ENCODE measurements around the gene UNC13C. TPM values are rescaled to one million over a fixed set of nuclear protein-coding genes. Genes with fewer than 3 reads are reported as not detected.
A peak's percentile ranks its signal among the peaks of the same experiment; 100 is the strongest.

Gene UNC13C
- polyA plus RNA-seq, 1 experiment: not detected

DNA sequence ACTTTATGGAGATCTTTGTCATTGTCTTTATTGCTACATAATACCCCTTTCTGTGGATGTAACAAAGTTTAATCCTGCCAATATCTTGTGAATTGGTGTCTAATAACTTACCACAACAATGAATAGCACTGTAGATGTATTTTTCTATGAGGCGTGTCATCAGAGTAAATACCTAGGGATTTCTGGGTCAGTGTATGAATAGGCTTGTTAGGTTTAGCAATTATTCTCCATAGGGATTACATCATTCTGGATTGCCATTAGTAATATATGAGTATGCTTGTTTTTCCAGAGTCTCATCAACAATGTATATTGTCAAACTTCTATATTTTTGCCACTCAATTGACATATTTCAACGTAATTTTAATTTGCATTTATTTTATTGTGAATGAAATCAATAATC is 67.9 kb downstream of the UNC13C start:
- ChIA-PET CTCF (no interaction called here), POLR2A (no interaction called here)
- H3K27ac ChIP-seq (ENCODE audit: low read depth, low read length): no peak overlapping the region
- H3K9me3 ChIP-seq (ENCODE audit: control insufficient read depth, insufficient read depth, low read length): no peaks in the 10 kb centered on the region; the same call in 1 of the 2 replicates
- H3K27me3 ChIP-seq (ENCODE audit: control insufficient read depth, insufficient read depth, low read length): no peaks in the 10 kb centered on the region
- no peak overlapping the region for H3K4me3 ChIP-seq (ENCODE audit: low read depth, low read length)
- TF ChIP-seq CTCF (IDR thresholded peaks at IDR 0.05; ENCODE audit: low read depth, low read length): no peak
- DNase-seq (ENCODE audit: low read depth, low spot score): no peak

DNA sequence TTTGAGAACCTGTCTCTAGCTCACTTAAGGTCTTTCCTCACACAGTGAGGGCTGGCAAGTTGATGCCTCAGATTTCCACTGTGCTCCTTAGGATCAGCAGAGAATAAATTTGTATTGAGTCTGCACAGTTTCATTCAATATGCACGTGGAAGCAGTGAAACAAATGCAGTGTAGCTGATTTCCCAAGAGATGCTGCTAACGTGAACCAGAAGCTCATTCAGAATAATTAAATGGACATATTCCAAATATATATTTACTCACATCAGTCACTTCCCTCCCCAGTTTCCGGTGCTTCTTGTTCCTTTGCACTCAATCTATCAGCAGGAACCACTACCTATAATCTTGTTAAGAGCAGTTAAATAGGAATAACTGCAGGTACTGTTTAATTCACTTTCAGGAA is 86.1 kb downstream of the UNC13C start:
- DNase-seq (ENCODE audit: low read depth, low spot score): no peak
- no peaks in the 10 kb centered on the region for H3K27me3 ChIP-seq (ENCODE audit: control insufficient read depth, insufficient read depth, low read length)
- no peak overlapping the region for H3K27ac ChIP-seq (ENCODE audit: low read depth, low read length)
- no peak for TF ChIP-seq CTCF (IDR thresholded peaks at IDR 0.05; ENCODE audit: low read depth, low read length)
- no peaks in the 10 kb centered on the region for H3K9me3 ChIP-seq (ENCODE audit: control insufficient read depth, insufficient read depth, low read length)
- ChIA-PET CTCF (no interaction called here), POLR2A (no interaction called here)
- H3K4me3 ChIP-seq (ENCODE audit: low read depth, low read length): no peak overlapping the region

GRCh38 chr15:54066403-54066802 is 88.2 kb downstream of the UNC13C start:
- Histone ChIP-seq H3K4me3 (ENCODE audit: low read depth, low read length) (no peak overlapping the region), H3K27me3 (ENCODE audit: control insufficient read depth, insufficient read depth, low read length) (no peaks in the 10 kb centered on the region), H3K27ac (ENCODE audit: low read depth, low read length) (no peak overlapping the region), H3K9me3 (ENCODE audit: control insufficient read depth, insufficient read depth, low read length) (no peaks in the 10 kb centered on the region)
- TF ChIP-seq CTCF (IDR thresholded peaks at IDR 0.05; ENCODE audit: low read depth, low read length): no peak
- DNase-seq (ENCODE audit: low read depth, low spot score): no peak
- ChIA-PET POLR2A (no interaction called here), CTCF (no interaction called here)

- ChIA-PET CTCF (interaction anchor here (1.7 kb wide), 1 partner anchor 1085 kb away, joined by 4 read pairs; no protein-coding TSS in a partner anchor), POLR2A (no interaction called here)
- DNase-seq (ENCODE audit: low read depth, low spot score): no peak
- H3K4me3 ChIP-seq (ENCODE audit: low read depth, low read length): no peak overlapping the region
- no peak overlapping the region for H3K27ac ChIP-seq (ENCODE audit: low read depth, low read length)
- no peaks in the 10 kb centered on the region for H3K9me3 ChIP-seq (ENCODE audit: control insufficient read depth, insufficient read depth, low read length)
- peak; percentile 75 for TF ChIP-seq CTCF (IDR thresholded peaks at IDR 0.05; ENCODE audit: low read depth, low read length)
- H3K27me3 ChIP-seq (ENCODE audit: control insufficient read depth, insufficient read depth, low read length): no peaks in the 10 kb centered on the region
Observed at GRCh38 chr15:54082836-54083492, 104.7 kb downstream of the UNC13C start.

DNA sequence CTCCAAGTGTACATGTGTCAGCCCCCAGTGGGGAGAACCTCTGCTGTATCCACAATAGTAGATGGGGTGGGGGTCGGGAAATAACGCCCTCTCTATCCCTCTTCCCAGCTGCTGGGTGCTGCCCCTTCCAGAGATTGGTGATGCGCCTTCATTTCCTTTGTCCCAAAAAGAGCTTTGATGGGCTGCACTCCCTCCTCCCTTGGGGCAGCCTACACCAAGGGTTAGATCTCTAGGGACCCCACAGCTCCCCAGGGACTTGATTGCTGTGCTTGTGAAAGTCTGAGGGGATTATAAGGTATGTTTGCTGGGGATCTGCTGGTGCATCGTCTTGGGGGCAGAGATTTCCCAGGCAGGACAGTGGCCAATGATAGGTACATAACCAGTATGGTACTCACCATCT is 105.3 kb downstream of the UNC13C start:
- DNase-seq (ENCODE audit: low read depth, low spot score): no peak
- ChIA-PET POLR2A (no interaction called here), CTCF (interaction anchor here (1.7 kb wide), 1 partner anchor 1085 kb away, joined by 4 read pairs; no protein-coding TSS in a partner anchor)
- H3K9me3 ChIP-seq (ENCODE audit: control insufficient read depth, insufficient read depth, low read length): no peaks in the 10 kb centered on the region
- H3K27ac ChIP-seq (ENCODE audit: low read depth, low read length): no peak overlapping the region
- TF ChIP-seq CTCF (IDR thresholded peaks at IDR 0.05; ENCODE audit: low read depth, low read length): no peak
- H3K4me3 ChIP-seq (ENCODE audit: low read depth, low read length): no peak overlapping the region
- H3K27me3 ChIP-seq (ENCODE audit: control insufficient read depth, insufficient read depth, low read length): no peaks in the 10 kb centered on the region
